K562 (cell line): Measurements from ENCODE around the gene FAM171A1. TPM values are rescaled to one million over a fixed set of nuclear protein-coding genes. Genes with fewer than 3 reads are reported as not detected.

Experiments
- ATF1 ChIP-seq, 2 experiments: fragments of 450-650 bp in 1 of 2; IDR thresholded peaks; 2 replicates each; pipeline ENCODE4 v1.6.1; 2016; ENCODE audit warnings: missing compliant biosample characterization in 1 of 2, missing genetic modification characterization in 1 of 2
- CUX1 ChIP-seq: fragments of 200-800 bp; sonication (Bioruptor generic); IDR thresholded peaks from 2 replicates; pipeline ENCODE4 v1.6.1; 2016; ENCODE audit warnings: missing genetic modification characterization, missing compliant biosample characterization
- GATAD2B ChIP-seq: fragments of 450-650 bp; IDR thresholded peaks from 2 replicates; pipeline ENCODE4 v1.6.1; 2017; ENCODE audit warnings: mild to moderate bottlenecking, borderline replicate concordance
- HES1 ChIP-seq: fragments of 450-650 bp; IDR thresholded peaks from 2 replicates; pipeline ENCODE4 v1.6.1; 2016; ENCODE audit warnings: low read depth, mild to moderate bottlenecking, moderate library complexity
- MECOM ChIP-seq: fragments of 250-450 bp; sonication (Bioruptor Pico); IDR thresholded peaks from 2 replicates; pipeline ENCODE4 v1.8.0; 2022; ENCODE audit warnings: inconsistent platforms
- VEZF1 ChIP-seq: fragments of 200-800 bp; sonication (Bioruptor generic); IDR thresholded peaks from 2 replicates; pipeline ENCODE4 v1.6.1; 2017; ENCODE audit warnings: missing genetic modification characterization, missing compliant biosample characterization
- ZKSCAN1 ChIP-seq: fragments of 150-350 bp; IDR thresholded peaks from 2 replicates; pipeline ENCODE4 v1.6.1; 2016; ENCODE audit warnings: low read depth, low read length
- ZNF785 ChIP-seq: fragments of 250-450 bp; sonication (Bioruptor Pico); IDR thresholded peaks from 2 replicates; pipeline ENCODE4 v1.4.0; 2020; ENCODE audit warnings: mild to moderate bottlenecking
- polyA plus RNA-seq, 8 experiments: library from polyadenylated mRNA; depleted of rRNA in 4 of 8; stranded (reverse) in 5 of 8; unstranded in 3 of 8; fragments of >200 nt; fragmentation: Nextera tagmentation in 2 of 8; fragmentation: Illumina TruSeq in 1 of 8; extraction: Ambion mirVana in 2 of 8; extraction: Trizol in 1 of 8; gene quantifications; 2 replicates each; pipeline versions ENCODE4 v1.2.1 to v1.2.3, GENCODE V29; 2011 to 2014; ENCODE audit warnings: inconsistent platforms in 1 of 8, missing spikeins in 1 of 8
- total RNA-seq, 7 experiments: library from RNA; depleted of rRNA in 6 of 7; stranded (reverse); fragments of >200 nt in 6 of 7; fragmentation: Illumina TruSeq in 2 of 7; extraction: Trizol in 2 of 7; gene quantifications; 2 replicates each; pipeline versions ENCODE4 v1.2.1 to v1.2.3, GENCODE V29; 2011 to 2021; ENCODE audit warnings: low replicate concordance in 1 of 7

FAM171A1 gene
- total and polyA plus RNA-seq, 9 of the 15 experiments (the other 6 are each of a cell fraction or from before 2014, with no cell fraction given): 0.51 to 8.2 (median 4.8) TPM

GRCh38 chr10:15244635-15245197 is 126.4 kb downstream of the FAM171A1 start (continued):
- no peak for TF ChIP-seq CUX1 (CRISPR knock-in tag)
- TF ChIP-seq MECOM (CRISPR knock-in tag): no peak
- TF ChIP-seq HES1: peak; percentile 44; the same call in 1 of the 2 replicates
- 0 out of 2 replicates have a peak, but pooled peaks have one; percentile 35 for TF ChIP-seq VEZF1 (CRISPR knock-in tag)
- no peak for TF ChIP-seq ATF1 (CRISPR knock-in tag; IDR thresholded peaks at IDR 0.05)
- no peak for TF ChIP-seq ATF1 (tag; IDR thresholded peaks at IDR 0.05)
- no peak for TF ChIP-seq ZNF785
- TF ChIP-seq ZKSCAN1: 0 out of 2 replicates have a peak, but pooled peaks have one; percentile 8
- no peak for TF ChIP-seq GATAD2B
